Measurements from ENCODE around the gene ENPEP. TPM values are rescaled to one million over a fixed set of nuclear protein-coding genes. Genes with fewer than 3 reads are reported as not detected.

Gene ENPEP
- total and polyA plus RNA-seq, 10 of the 15 experiments (the other 5 are each of a cell fraction or from before 2014, with no cell fraction given) = 0.03 TPM; not detected in 9

DNA sequence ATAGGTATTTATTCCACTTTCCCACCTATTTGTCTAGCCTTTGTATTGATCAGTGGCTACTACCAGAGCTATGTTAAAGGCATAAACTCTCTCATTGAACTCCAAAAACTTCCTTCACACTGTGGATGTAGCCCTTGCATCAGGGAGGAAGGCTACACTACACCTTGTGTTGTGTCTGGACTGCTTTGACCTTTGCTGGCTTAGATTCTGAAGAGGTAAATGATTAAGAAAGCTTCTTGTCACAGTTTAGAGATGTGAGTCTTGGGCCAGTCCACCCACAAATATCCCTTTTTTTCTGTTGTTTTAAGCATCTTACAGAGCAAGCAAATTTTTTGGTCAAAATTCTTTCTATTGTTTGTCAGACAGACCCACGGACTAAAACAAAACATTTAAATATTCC, 1.9 kb downstream of the ENPEP start:
- Histone ChIP-seq H3K36me3 (ENCODE audit: control insufficient read depth in 2 of 2, insufficient read depth in 2 of 2, low read length in 1 of 2) (no peaks in the 10 kb centered on the region), H3K9ac (ENCODE audit: control insufficient read depth, insufficient read depth, low read length) (no peak overlapping the region), H4K20me1 (ENCODE audit: control insufficient read depth, insufficient read depth) (no peaks in the 10 kb centered on the region), H3K9me3 (replicated peaks; ENCODE audit: control insufficient read depth, insufficient read depth, low read length) (no peaks in the 10 kb centered on the region; the same call in 2 of the 3 replicates), H3K27ac (ENCODE audit: control insufficient read depth, insufficient read depth) (no peak overlapping the region), H3K27me3 (replicated peaks in 1 of 2; ENCODE audit: control insufficient read depth in 2 of 2, insufficient read depth in 2 of 2, low read length in 1 of 2) (no peaks in the 10 kb centered on the region; a peak in 2 of 4 replicates), H2AFZ (ENCODE audit: control insufficient read depth, low read depth, low read length) (no peak overlapping the region), H3K4me3 (no peak overlapping the region), H3K79me2 (ENCODE audit: control insufficient read depth, insufficient read depth, low read length) (no peaks in the 10 kb centered on the region), H3K4me1 (ENCODE audit: control insufficient read depth, insufficient read depth, low read length) (no peaks in the 10 kb centered on the region), H3K4me2 (ENCODE audit: control insufficient read depth, insufficient read depth) (no peak overlapping the region)
- FAIRE-seq = no peak
- RAD21 ChIA-PET (ENCODE audit: unreplicated experiment) = no interaction called here
- intact Hi-C loops (cut with micrococcal nuclease; ENCODE audit: unreplicated experiment) (no loop called here), in situ Hi-C loops (cut with MboI) (no loop called here)
- TF ChIP-seq, protein P1, sequence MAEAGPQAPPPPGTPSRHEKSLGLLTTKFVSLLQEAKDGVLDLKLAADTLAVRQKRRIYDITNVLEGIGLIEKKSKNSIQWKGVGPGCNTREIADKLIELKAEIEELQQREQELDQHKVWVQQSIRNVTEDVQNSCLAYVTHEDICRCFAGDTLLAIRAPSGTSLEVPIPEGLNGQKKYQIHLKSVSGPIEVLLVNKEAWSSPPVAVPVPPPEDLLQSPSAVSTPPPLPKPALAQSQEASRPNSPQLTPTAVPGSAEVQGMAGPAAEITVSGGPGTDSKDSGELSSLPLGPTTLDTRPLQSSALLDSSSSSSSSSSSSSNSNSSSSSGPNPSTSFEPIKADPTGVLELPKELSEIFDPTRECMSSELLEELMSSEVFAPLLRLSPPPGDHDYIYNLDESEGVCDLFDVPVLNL (IDR thresholded peaks at IDR 0.05; ENCODE audit: low read depth, low read length) = no peak
- TF ChIP-seq TCF7 (IDR thresholded peaks at IDR 0.05; ENCODE audit: borderline replicate concordance) (no peak), CBX5 (IDR thresholded peaks at IDR 0.05; ENCODE audit: low read depth) (no peak), WRNIP1 (IDR thresholded peaks at IDR 0.05; ENCODE audit: borderline replicate concordance, low read depth, low read length) (no peak), EP300 (IDR thresholded peaks at IDR 0.05; ENCODE audit: borderline replicate concordance in 1 of 2, control insufficient read depth in 1 of 2, low read depth in 2 of 2, low read length in 2 of 2) (no peak), SIN3A (IDR thresholded peaks at IDR 0.05; ENCODE audit: low read depth, low read length) (no peak), CHD1 (IDR thresholded peaks at IDR 0.05; ENCODE audit: low read depth, low read length) (no peak), LARP7 (IDR thresholded peaks at IDR 0.05) (no peak)
- POLR2A ChIA-PET = no interaction called here
- SMC1A ChIA-PET (ENCODE audit: uncharacterized antibody, unreplicated experiment) = no interaction called here
- BruUV-seq (replicated peaks) = no TSS peak
- CTCF ChIA-PET = no interaction called here
- WGBS (ENCODE audit: insufficient coverage, insufficient replicate concordance, low lambda C conversion rate, missing lambda C conversion rate) = 29% methylated on average over 1 of the region's 1 CpG
- ATAC-seq = no peak
- DNase-seq (ENCODE audit: low read depth, low spot score) = no peak

Measured in GM12878 (cell line).